Urinary bladder (tissue), 4 donors: Measurements from ENCODE around the gene SH3YL1. TPM values are rescaled to one million over a fixed set of nuclear protein-coding genes. Genes with fewer than 3 reads are reported as not detected.

Source experiments
- DNase-seq: peaks from one replicate; pipeline ENCODE4 v3.0.0-alpha.2; 2015; ENCODE audit errors: extremely low spot score
- H3K27ac ChIP-seq: one replicate; pipeline ENCODE4 v1.5.1; 2013; ENCODE audit warnings: low read depth, mild to moderate bottlenecking, moderate library complexity
- H3K36me3 ChIP-seq: one replicate; pipeline ENCODE4 v1.6.1; 2013; ENCODE audit warnings: mild to moderate bottlenecking, moderate library complexity; ENCODE audit not compliant: insufficient read depth
- H3K4me1 ChIP-seq: one replicate; pipeline ENCODE4 v1.6.1; 2013; ENCODE audit warnings: mild to moderate bottlenecking, moderate library complexity; ENCODE audit not compliant: insufficient read depth
- H3K4me3 ChIP-seq: one replicate; pipeline ENCODE4 v1.5.1; 2013; ENCODE audit warnings: low read depth, low read length
- WGBS: extraction: QIAGEN DNeasy Blood & Tissue Kit; methylation state at CpG from one replicate; pipeline ENCODE4 v1.1.7; 2013; 5-methylcytosine and 5-hydroxymethylcytosine counted together
- polyA plus RNA-seq: library from polyadenylated mRNA; stranded (reverse); fragments of 200-250 nt; gene quantifications from one replicate; pipeline ENCODE4 v1.2.3, GENCODE V29; 2013
- total RNA-seq: library from RNA; depleted of rRNA; stranded (reverse); fragments of >200 nt; gene quantifications from one replicate; pipeline ENCODE4 v1.2.3, GENCODE V29; 2014
- donor health status: healthy with polysubstance abuse.
- donor health status: healthy.

The SH3YL1 gene
- total and polyA plus RNA-seq, 2 donors, result 24.5 to 155 TPM

DNA sequence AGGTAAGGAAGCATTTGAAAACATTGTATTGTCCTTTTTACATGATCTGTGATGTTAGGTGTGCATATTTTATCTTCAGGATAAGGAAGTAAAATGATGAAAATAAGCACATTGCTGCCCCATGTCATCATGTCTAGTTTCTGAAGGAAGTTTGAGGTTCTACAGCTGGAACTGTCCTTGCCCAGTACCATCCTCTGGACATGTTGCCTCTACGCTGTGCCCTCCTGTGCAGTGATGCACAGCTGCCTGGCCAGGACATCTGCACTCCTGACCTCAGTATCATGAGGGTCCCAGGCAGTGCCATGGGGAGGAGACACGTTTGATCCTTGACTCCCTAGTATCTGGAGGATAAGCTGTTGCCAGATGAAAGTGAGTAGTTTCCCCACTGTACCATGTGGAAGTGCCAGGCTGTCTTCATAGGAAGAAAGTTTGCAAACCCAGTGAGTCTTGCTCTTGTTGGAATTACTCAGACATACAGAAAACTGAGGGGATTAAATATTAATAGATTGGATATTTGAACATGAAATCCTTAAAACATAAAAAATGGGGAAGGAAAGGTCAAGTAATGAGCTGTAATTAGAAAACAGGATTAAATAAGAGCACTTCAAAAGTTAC, 14.6 kb upstream of the SH3YL1 start:
- H3K27ac ChIP-seq, result no peak overlapping the region
- H3K4me3 ChIP-seq, result no peak overlapping the region
- 79% methylated on average over 2 of the region's 2 CpGs for WGBS
- DNase-seq, result no peak
- no peaks in the 10 kb centered on the region for H3K4me1 ChIP-seq
- H3K36me3 ChIP-seq, result peaks cover 2% of the 10 kb centered on the region

DNA sequence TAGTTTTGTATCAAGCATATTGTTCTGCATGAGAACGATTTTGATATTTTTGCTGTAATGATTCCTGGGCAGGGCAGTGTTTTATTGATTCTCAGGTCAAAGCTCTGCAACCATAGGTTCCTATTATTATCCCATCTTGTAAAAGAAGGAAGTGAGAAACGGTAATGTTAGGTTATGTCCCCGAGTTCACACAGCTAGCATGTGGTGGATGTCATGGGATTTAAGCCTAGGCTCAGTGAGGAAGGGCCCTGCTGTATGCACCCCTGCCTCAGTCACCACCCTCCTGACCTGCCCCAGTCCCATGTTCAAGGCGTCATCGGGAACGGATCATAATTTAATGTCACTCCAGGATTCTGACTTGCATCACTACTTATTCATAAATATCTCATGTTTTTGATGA, 11.6 kb upstream of the SH3YL1 start:
- H3K4me3 ChIP-seq, result no peak overlapping the region
- H3K36me3 ChIP-seq, result peaks cover 2% of the 10 kb centered on the region
- 82% methylated on average over 6 of the region's 6 CpGs for WGBS
- no peaks in the 10 kb centered on the region for H3K4me1 ChIP-seq
- H3K27ac ChIP-seq, result no peak overlapping the region
- DNase-seq, result no peak

GRCh38 chr2:274503-274902, 10.7 kb upstream of the SH3YL1 start:
- H3K36me3 ChIP-seq, result peaks cover 2% of the 10 kb centered on the region
- no peaks in the 10 kb centered on the region for H3K4me1 ChIP-seq
- no peak overlapping the region for H3K4me3 ChIP-seq
- WGBS, result 94% methylated on average over 3 of the region's 3 CpGs
- H3K27ac ChIP-seq, result no peak overlapping the region
- no peak for DNase-seq

GRCh38 chr2:273333-273732, 9.5 kb upstream of the SH3YL1 start:
- Histone ChIP-seq H3K27ac (no peak overlapping the region), H3K4me3 (no peak overlapping the region), H3K36me3 (peaks cover 2% of the 10 kb centered on the region), H3K4me1 (no peaks in the 10 kb centered on the region)
- WGBS, result 71% methylated on average over 6 of the region's 6 CpGs
- no peak for DNase-seq

DNA sequence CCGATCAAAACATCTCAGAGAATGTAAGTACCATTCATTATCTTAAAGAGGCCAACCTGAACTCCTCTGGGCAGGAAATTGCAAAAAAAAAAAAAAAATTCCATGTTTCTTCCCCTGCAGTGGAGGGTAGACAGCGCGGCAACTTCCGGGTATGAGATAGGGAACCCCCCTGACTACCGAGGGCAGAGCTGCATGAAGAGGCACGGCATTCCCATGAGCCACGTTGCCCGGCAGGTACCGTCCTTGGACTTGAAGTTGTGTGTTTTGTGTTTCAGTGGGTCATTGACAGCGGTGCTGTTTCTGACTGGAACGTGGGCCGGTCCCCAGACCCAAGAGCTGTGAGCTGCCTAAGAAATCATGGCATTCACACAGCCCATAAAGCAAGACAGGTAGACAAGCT, 8.1 kb upstream of the SH3YL1 start:
- no peak overlapping the region for H3K27ac ChIP-seq
- DNase-seq, result no peak
- no peak overlapping the region for H3K4me3 ChIP-seq
- 95% methylated on average over 12 of the region's 12 CpGs for WGBS
- H3K36me3 ChIP-seq, result peaks cover 2% of the 10 kb centered on the region
- H3K4me1 ChIP-seq, result peaks cover 2% of the 10 kb centered on the region

DNA sequence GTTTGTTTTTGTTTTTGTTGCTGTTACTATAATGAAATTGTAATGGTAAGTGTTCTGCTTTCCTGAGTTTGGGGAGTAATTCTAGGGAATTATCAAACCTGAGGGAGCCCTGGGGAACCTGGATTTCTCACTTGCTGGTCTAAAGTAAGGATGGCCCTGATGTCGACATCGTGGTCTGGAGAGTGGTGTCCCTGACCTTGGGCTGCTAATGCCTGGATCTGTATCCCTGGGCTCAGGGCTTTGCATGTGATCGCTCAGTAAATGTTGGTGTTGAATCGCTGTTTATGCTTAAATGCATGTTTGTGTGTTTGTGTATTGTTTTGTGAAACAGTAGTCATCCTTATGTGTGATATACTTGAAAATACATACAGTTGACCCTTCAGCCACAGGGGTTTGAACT, 7.0 kb upstream of the SH3YL1 start:
- Histone ChIP-seq H3K4me3 (no peak overlapping the region), H3K36me3 (peaks cover 2% of the 10 kb centered on the region), H3K4me1 (peaks cover 2% of the 10 kb centered on the region), H3K27ac (no peak overlapping the region)
- DNase-seq, result no peak
- WGBS, result 96% methylated on average over 4 of the region's 4 CpGs

- DNase-seq, result no peak
- H3K27ac ChIP-seq, result no peak overlapping the region
- H3K36me3 ChIP-seq, result no peaks in the 10 kb centered on the region
- peaks cover 6% of the 10 kb centered on the region for H3K4me1 ChIP-seq
- WGBS, result 71% methylated on average over 4 of the region's 4 CpGs
- no peak overlapping the region for H3K4me3 ChIP-seq
Measured at GRCh38 chr2:269356-270030, 5.7 kb upstream of the SH3YL1 start.

DNA sequence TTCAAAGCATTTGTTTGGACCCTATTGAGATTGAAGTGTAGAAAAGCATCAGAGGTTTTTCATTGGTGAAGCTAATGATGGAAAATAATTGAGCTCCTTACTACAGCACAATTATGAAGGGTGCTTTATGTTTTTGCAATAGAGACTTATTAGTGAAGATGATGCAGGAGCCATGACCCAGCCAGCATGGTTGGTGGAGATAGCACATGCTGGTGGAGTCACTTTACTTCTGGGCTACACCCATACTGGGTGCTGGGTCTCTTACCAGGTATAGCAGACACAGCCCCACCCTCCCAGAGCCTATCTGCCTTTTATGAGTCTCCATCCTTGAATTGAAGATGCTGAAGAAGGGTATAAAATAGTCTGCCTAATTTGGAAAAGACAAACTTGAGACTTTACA, 4.5 kb upstream of the SH3YL1 start:
- Histone ChIP-seq H3K27ac (no peak overlapping the region), H3K4me1 (peaks cover 6% of the 10 kb centered on the region), H3K4me3 (no peak overlapping the region), H3K36me3 (no peaks in the 10 kb centered on the region)
- no peak for DNase-seq

- peaks cover 6% of the 10 kb centered on the region for H3K4me1 ChIP-seq
- H3K27ac ChIP-seq, result peak within 1 kb of the TSS; percentile 90
- peak within 1 kb of the TSS; percentile 85 for H3K4me3 ChIP-seq
- no peaks in the 10 kb centered on the region for H3K36me3 ChIP-seq
- under 1% methylated on average over 73 of the region's 73 CpGs for WGBS
- peak; percentile 87 for DNase-seq
Measured at GRCh38 chr2:264493-265468, 949 bp upstream of the SH3YL1 start, which contains the start of gene ACP1. ACP1 (plus strand) TSS chr2:264947; CDS start chr2:264965, 18 bp downstream.

DNA sequence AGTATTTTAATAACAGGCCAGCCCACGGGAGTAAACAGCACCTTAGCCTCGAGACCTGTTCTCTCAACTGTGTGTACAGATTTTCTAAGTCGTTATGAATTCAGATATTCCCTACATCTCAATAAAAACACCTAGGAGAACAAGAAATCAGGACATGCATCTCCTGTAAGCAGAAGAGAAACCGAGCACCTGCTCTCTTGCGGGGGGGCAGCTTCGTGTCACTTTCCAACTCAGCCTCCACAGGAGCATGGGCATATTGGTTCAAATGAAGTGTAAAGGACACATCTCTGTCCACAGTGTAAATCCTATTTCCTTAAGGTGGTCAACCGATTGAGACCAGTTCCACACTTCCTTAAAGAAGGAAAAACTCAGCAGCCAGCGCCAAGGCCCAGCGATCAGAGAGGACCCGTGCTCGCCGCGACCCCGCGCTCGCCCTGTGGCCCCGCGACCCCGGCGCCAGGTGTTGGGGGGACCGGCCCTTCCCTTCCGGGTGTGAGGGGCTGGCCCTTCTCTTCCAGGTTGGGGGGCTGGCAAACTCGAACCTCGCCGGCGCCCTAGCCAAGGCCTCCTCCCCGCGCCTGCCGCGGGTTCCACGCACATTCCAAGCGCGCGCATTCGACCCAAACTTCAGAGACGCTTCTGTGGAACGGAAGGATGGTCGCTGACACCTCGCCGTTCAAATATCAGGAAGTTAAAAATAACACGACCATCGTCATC, 652 bp downstream of the SH3YL1 start:
- H3K4me3 ChIP-seq, result peak overlapping the region; percentile 85
- peak overlapping the region; percentile 90 for H3K27ac ChIP-seq
- peaks cover 6% of the 10 kb centered on the region for H3K4me1 ChIP-seq
- no peaks in the 10 kb centered on the region for H3K36me3 ChIP-seq
- 30% methylated on average over 42 of the region's 42 CpGs for WGBS
- DNase-seq, result no peak

DNA sequence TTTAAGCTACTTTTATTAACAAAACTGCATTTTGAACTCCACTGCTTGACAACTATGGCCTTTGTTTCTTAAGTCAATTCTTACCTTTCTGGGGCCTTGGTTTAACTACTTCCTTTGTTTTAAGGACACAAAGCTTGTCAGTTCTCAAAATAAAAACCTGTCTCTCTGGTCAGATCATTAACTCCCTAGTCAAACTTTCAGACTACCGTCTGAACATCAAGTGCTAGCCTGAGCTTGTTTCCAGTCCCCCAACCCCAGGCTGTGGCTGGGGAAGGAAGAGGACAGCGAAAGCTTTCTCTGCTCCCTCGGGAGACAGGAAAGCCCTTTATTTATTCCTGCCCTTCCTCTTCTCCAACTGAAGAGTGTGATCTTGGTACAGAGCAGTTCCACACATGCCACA, 1.7 kb downstream of the SH3YL1 start:
- Histone ChIP-seq H3K4me3 (no peak overlapping the region), H3K4me1 (peaks cover 3% of the 10 kb centered on the region), H3K27ac (peak overlapping the region; percentile 68), H3K36me3 (no peaks in the 10 kb centered on the region)
- no peak for DNase-seq
- WGBS, result 54% methylated on average over 3 of the region's 3 CpGs

DNA sequence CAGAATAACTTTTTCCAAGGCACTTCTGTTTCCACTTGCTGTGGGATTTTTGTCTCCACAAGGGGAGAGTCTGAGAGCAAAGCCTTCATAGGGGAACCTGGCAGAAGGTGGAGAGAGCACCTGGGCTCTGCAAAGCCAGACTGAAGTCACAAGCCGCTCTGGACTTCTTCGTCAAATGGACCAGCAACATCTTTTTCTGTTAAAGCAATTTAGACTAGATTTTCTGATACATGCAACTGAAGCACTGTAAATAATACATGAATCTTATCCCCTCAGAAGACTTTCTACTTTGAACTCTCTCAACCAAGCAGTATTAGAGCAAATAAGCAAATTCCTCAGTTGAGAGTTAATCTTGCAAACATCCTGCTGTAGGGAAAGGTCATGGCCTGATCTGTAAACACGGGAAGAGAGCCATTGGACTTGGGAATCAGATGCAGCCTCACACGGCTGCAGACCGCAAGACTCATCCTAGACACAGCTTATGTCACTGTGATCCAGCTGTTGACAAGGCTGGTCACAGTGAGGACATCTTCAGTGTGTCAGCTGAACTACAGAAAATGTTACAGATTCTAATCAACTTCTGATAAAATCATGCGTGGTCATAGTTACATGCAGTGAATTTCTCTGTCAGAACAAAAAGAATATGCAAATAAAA, 3.2 kb downstream of the SH3YL1 start:
- no peak overlapping the region for H3K27ac ChIP-seq
- H3K4me3 ChIP-seq, result no peak overlapping the region
- 51% methylated on average over 6 of the region's 6 CpGs for whole genome bisulfite sequencing
- H3K36me3 ChIP-seq, result no peaks in the 10 kb centered on the region
- H3K4me1 ChIP-seq, result peaks cover 2% of the 10 kb centered on the region
- DNase-seq, result no peak
